Trophoblast cell (in vitro differentiated cells and primary cell): ENCODE data around the gene FBXW9.

Experiments
- DNase-seq, 2 donors: peaks; one replicate each; pipeline ENCODE4 v3.0.0-alpha.2; 2016
- H2AFZ ChIP-seq: 2 replicates; pipeline ENCODE4 v1.6.1; 2013; ENCODE audit warnings: low read length, moderate library complexity, mild to moderate bottlenecking; ENCODE audit not compliant: insufficient read depth, poor library complexity
- H2AK5ac ChIP-seq: 2 replicates; pipeline ENCODE4 v1.6.1; 2013; ENCODE audit warnings: mild to moderate bottlenecking, low read length
- H2BK120ac ChIP-seq: 2 replicates; pipeline ENCODE4 v1.6.1; 2013; ENCODE audit warnings: low read length, mild to moderate bottlenecking, moderate library complexity; ENCODE audit not compliant: insufficient read depth, poor library complexity
- H2BK12ac ChIP-seq: 2 replicates; pipeline ENCODE4 v1.6.1; 2013; ENCODE audit warnings: mild to moderate bottlenecking, low read length, moderate library complexity
- H2BK5ac ChIP-seq: 2 replicates; pipeline ENCODE4 v1.6.1; 2013; ENCODE audit warnings: low read length, low read depth, moderate library complexity, mild to moderate bottlenecking; ENCODE audit not compliant: poor library complexity
- H3K14ac ChIP-seq: 2 replicates; pipeline ENCODE4 v1.6.1; 2013; ENCODE audit warnings: mild to moderate bottlenecking, low read length
- H3K18ac ChIP-seq: 2 replicates; pipeline ENCODE4 v1.6.1; 2013; ENCODE audit warnings: mild to moderate bottlenecking, low read length
- H3K23ac ChIP-seq: 2 replicates; pipeline ENCODE4 v1.6.1; 2013; ENCODE audit warnings: low read length
- H3K27ac ChIP-seq: 2 replicates; pipeline ENCODE4 v1.5.1; 2013; ENCODE audit warnings: low read depth, mild to moderate bottlenecking, inconsistent platforms, low read length, moderate library complexity
- H3K27me3 ChIP-seq: 2 replicates; pipeline ENCODE4 v1.6.1; 2013; ENCODE audit warnings: inconsistent platforms, mild to moderate bottlenecking, low read length, moderate library complexity; ENCODE audit not compliant: insufficient read depth
- H3K36me3 ChIP-seq, 2 experiments: 1 replicate in 1 of 2; 2 replicates in 1 of 2; pipeline ENCODE4 v1.6.1; 2013; ENCODE audit warnings: low read length in 2 of 2, mild to moderate bottlenecking in 2 of 2, moderate library complexity in 1 of 2; ENCODE audit not compliant: insufficient read depth in 2 of 2, control insufficient read depth in 1 of 2
- H3K4ac ChIP-seq: 2 replicates; pipeline ENCODE4 v1.6.1; 2013; ENCODE audit warnings: low read depth, mild to moderate bottlenecking, low read length, moderate library complexity
- H3K4me1 ChIP-seq, 2 experiments: 1 replicate in 1 of 2; 2 replicates in 1 of 2; pipeline ENCODE4 v1.6.1; 2013; ENCODE audit warnings: low read length in 2 of 2, mild to moderate bottlenecking in 2 of 2, moderate library complexity in 1 of 2; ENCODE audit not compliant: insufficient read depth in 2 of 2, control insufficient read depth in 1 of 2
- H3K4me2 ChIP-seq: 2 replicates; pipeline ENCODE4 v1.6.1; 2013; ENCODE audit warnings: inconsistent platforms, mild to moderate bottlenecking, low read length, moderate library complexity
- H3K4me3 ChIP-seq: 2 replicates; pipeline ENCODE4 v1.5.1; 2013; ENCODE audit warnings: mild to moderate bottlenecking, low read depth, low read length, inconsistent platforms
- H3K79me1 ChIP-seq: one replicate; pipeline ENCODE4 v1.6.1; 2013; ENCODE audit warnings: low read length
- H3K79me2 ChIP-seq: 2 replicates; pipeline ENCODE4 v1.6.1; 2013; ENCODE audit warnings: low read length, mild to moderate bottlenecking; ENCODE audit not compliant: control insufficient read depth, insufficient read depth, poor library complexity
- H3K9ac ChIP-seq: 2 replicates; pipeline ENCODE4 v1.6.1; 2013; ENCODE audit warnings: mild to moderate bottlenecking, low read length
- H3K9me3 ChIP-seq: 2 replicates; pipeline ENCODE4 v1.6.1; 2013; ENCODE audit warnings: low read depth, mild to moderate bottlenecking, control low read depth, inconsistent platforms, low read length; ENCODE audit not compliant: insufficient read depth
- H4K12ac ChIP-seq: 2 replicates; pipeline ENCODE4 v1.6.1; 2013; ENCODE audit warnings: low read depth, mild to moderate bottlenecking, low read length, moderate library complexity
- H4K8ac ChIP-seq: 2 replicates; pipeline ENCODE4 v1.6.1; 2013; ENCODE audit warnings: low read depth, mild to moderate bottlenecking, low read length, moderate library complexity
- H4K91ac ChIP-seq: one replicate; pipeline ENCODE4 v1.6.1; 2013; ENCODE audit warnings: low read depth, mild to moderate bottlenecking, low read length, moderate library complexity
- WGBS: extraction: QIAGEN DNeasy Blood & Tissue Kit; methylation state at CpG from one replicate; pipeline ENCODE4 v1.1.7; 2013; ENCODE audit warnings: missing lambda C conversion rate; ENCODE audit not compliant: insufficient read length, insufficient coverage; ENCODE audit errors: extremely low coverage; 5-methylcytosine and 5-hydroxymethylcytosine counted together

Gene FBXW9

GRCh38 chr19:12664406-12665280 is 31.8 kb downstream of the FBXW9 start:
- Histone ChIP-seq H3K4me1 (peaks cover 12 to 19% of the 10 kb centered on the region in 2 experiments), H3K27me3 (no peaks in the 10 kb centered on the region), H3K4me2 (no peak overlapping the region), H3K9me3 (no peaks in the 10 kb centered on the region), H4K12ac (no peak overlapping the region), H3K14ac (no peak overlapping the region), H3K36me3 (peaks cover 38 to 43% of the 10 kb centered on the region in 2 experiments), H3K18ac (no peak overlapping the region), H2BK5ac (no peak overlapping the region), H2AFZ (no peak overlapping the region), H3K4me3 (no peak overlapping the region), H3K9ac (no peak overlapping the region), H3K79me2 (peaks cover 7% of the 10 kb centered on the region), H2AK5ac (no peak overlapping the region), H3K27ac (no peak overlapping the region), H2BK120ac (no peak overlapping the region), H2BK12ac (no peak overlapping the region), H3K79me1 (peaks cover 8% of the 10 kb centered on the region), H4K8ac (no peak overlapping the region), H3K23ac (no peak overlapping the region), H3K4ac (no peak overlapping the region), H4K91ac (no peak overlapping the region)
- no peak for DNase-seq
- WGBS, result no CpG with 5 or more reads among the region's 29 CpGs

- DNase-seq, result no peak
- Histone ChIP-seq H3K4me1 (peaks cover 3 to 5% of the 10 kb centered on the region in 2 experiments), H3K4me3 (no peak overlapping the region), H3K79me1 (no peaks in the 10 kb centered on the region), H3K18ac (no peak overlapping the region), H3K4ac (no peak overlapping the region), H2BK12ac (no peak overlapping the region), H2AK5ac (no peak overlapping the region), H4K8ac (no peak overlapping the region), H3K9me3 (peaks cover 1% of the 10 kb centered on the region), H3K36me3 (peaks cover 48 to 54% of the 10 kb centered on the region in 2 experiments), H3K9ac (no peak overlapping the region), H4K91ac (no peak overlapping the region), H3K27ac (no peak overlapping the region), H4K12ac (no peak overlapping the region), H3K4me2 (no peak overlapping the region), H3K14ac (no peak overlapping the region), H3K79me2 (no peaks in the 10 kb centered on the region), H3K27me3 (no peaks in the 10 kb centered on the region), H3K23ac (no peak overlapping the region), H2BK120ac (no peak overlapping the region), H2BK5ac (no peak overlapping the region), H2AFZ (no peak overlapping the region)
- WGBS, result no CpG with 5 or more reads among the region's 12 CpGs
Observed at GRCh38 chr19:12660980-12661379, 35.5 kb downstream of the FBXW9 start.

- no peaks in the 10 kb centered on the region for H3K79me2 ChIP-seq
- H3K14ac ChIP-seq, result no peak overlapping the region
- no peak overlapping the region for H3K18ac ChIP-seq
- H2AK5ac ChIP-seq, result no peak overlapping the region
- H3K36me3 ChIP-seq, result peaks cover 38 to 41% of the 10 kb centered on the region in 2 experiments
- no peak overlapping the region for H2BK5ac ChIP-seq
- H3K4me1 ChIP-seq, result no peaks in the 10 kb centered on the region
- H2BK12ac ChIP-seq, result no peak overlapping the region
- H2AFZ ChIP-seq, result no peak overlapping the region
- no peak overlapping the region for H3K4ac ChIP-seq
- H3K23ac ChIP-seq, result no peak overlapping the region
- no CpG with 5 or more reads among the region's 22 CpGs for WGBS
- no peak overlapping the region for H3K4me3 ChIP-seq
- H3K27me3 ChIP-seq, result no peaks in the 10 kb centered on the region
- H4K8ac ChIP-seq, result no peak overlapping the region
- H2BK120ac ChIP-seq, result no peak overlapping the region
- H3K4me2 ChIP-seq, result no peak overlapping the region
- no peaks in the 10 kb centered on the region for H3K79me1 ChIP-seq
- H4K12ac ChIP-seq, result no peak overlapping the region
- no peak overlapping the region for H3K27ac ChIP-seq
- H3K9ac ChIP-seq, result no peak overlapping the region
- peaks cover 1% of the 10 kb centered on the region for H3K9me3 ChIP-seq
- no peak overlapping the region for H4K91ac ChIP-seq
- no peak for DNase-seq
Observed at GRCh38 chr19:12657966-12658365, 38.5 kb downstream of the FBXW9 start.

GRCh38 chr19:12656899-12657571 is 39.4 kb downstream of the FBXW9 start:
- H3K9ac ChIP-seq, result no peak overlapping the region
- H3K23ac ChIP-seq, result no peak overlapping the region
- no peak overlapping the region for H3K4ac ChIP-seq
- H3K27me3 ChIP-seq, result no peaks in the 10 kb centered on the region
- no peak overlapping the region for H3K27ac ChIP-seq
- H4K12ac ChIP-seq, result no peak overlapping the region
- no peak overlapping the region for H2BK120ac ChIP-seq
- no peak overlapping the region for H2BK5ac ChIP-seq
- H4K91ac ChIP-seq, result no peak overlapping the region
- H3K9me3 ChIP-seq, result peaks cover 1% of the 10 kb centered on the region
- no peak overlapping the region for H3K4me2 ChIP-seq
- H3K79me2 ChIP-seq, result no peaks in the 10 kb centered on the region
- no peak overlapping the region for H2BK12ac ChIP-seq
- DNase-seq, result no peak
- no peak overlapping the region for H2AFZ ChIP-seq
- no peak overlapping the region for H3K18ac ChIP-seq
- no peak overlapping the region for H3K14ac ChIP-seq
- peaks cover 39 to 44% of the 10 kb centered on the region in 2 experiments for H3K36me3 ChIP-seq
- no peak overlapping the region for H4K8ac ChIP-seq
- H3K4me3 ChIP-seq, result no peak overlapping the region
- H3K4me1 ChIP-seq, result no peaks in the 10 kb centered on the region
- no peaks in the 10 kb centered on the region for H3K79me1 ChIP-seq
- WGBS, result no CpG with 5 or more reads among the region's 50 CpGs
- H2AK5ac ChIP-seq, result no peak overlapping the region
